ENCODE results near the gene PHF21B.

The PHF21B gene

GRCh38 chr22:44847380-44847779, 162.4 kb downstream of the PHF21B start:
- no peaks in the 10 kb centered on the region for H3K36me3 ChIP-seq (ENCODE audit: insufficient read depth, low read length)
- no peaks in the 10 kb centered on the region for H3K79me2 ChIP-seq (ENCODE audit: insufficient read depth, low read length)
- H3K9me2 ChIP-seq (ENCODE audit: low read depth, low read length), result no peaks in the 10 kb centered on the region
- H2AFZ ChIP-seq (ENCODE audit: low read length), result no peak overlapping the region
- H3K9me3 ChIP-seq (ENCODE audit: low read length), result no peaks in the 10 kb centered on the region
- no peaks in the 10 kb centered on the region for H4K20me1 ChIP-seq (ENCODE audit: insufficient read depth, low read length)
- peaks cover 3% of the 10 kb centered on the region; the same call in 1 of the 2 replicates for H3K27me3 ChIP-seq (ENCODE audit: insufficient read depth, low read length)
- TF ChIP-seq CTCF (IDR thresholded peaks at IDR 0.05; ENCODE audit: low read length) (no peak), EZH2 (IDR thresholded peaks at IDR 0.05; ENCODE audit: borderline replicate concordance, low read length) (no peak)
- no peak overlapping the region for H3K9ac ChIP-seq (ENCODE audit: low read length)
- no peaks in the 10 kb centered on the region for H3K4me1 ChIP-seq (ENCODE audit: insufficient read depth, low read length, severe bottlenecking)
- H3F3A ChIP-seq (ENCODE audit: insufficient read depth, low read length), result no peaks in the 10 kb centered on the region
- H3K4me2 ChIP-seq (ENCODE audit: low read length), result no peak overlapping the region
- H3K27ac ChIP-seq (ENCODE audit: low read depth, low read length, poor library complexity, severe bottlenecking), result no peak overlapping the region
- H3K4me3 ChIP-seq (ENCODE audit: low read depth, low read length, poor library complexity, severe bottlenecking), result no peak overlapping the region

- Histone ChIP-seq H3K79me2 (ENCODE audit: insufficient read depth, low read length) (no peaks in the 10 kb centered on the region), H3K27me3 (ENCODE audit: insufficient read depth, low read length) (peaks cover 3% of the 10 kb centered on the region; the same call in 1 of the 2 replicates), H3K27ac (ENCODE audit: low read depth, low read length, poor library complexity, severe bottlenecking) (no peak overlapping the region), H3K9me2 (ENCODE audit: low read depth, low read length) (no peaks in the 10 kb centered on the region), H3K9me3 (ENCODE audit: low read length) (no peaks in the 10 kb centered on the region), H3K36me3 (ENCODE audit: insufficient read depth, low read length) (no peaks in the 10 kb centered on the region), H3K4me3 (ENCODE audit: low read depth, low read length, poor library complexity, severe bottlenecking) (no peak overlapping the region), H4K20me1 (ENCODE audit: insufficient read depth, low read length) (no peaks in the 10 kb centered on the region), H3F3A (ENCODE audit: insufficient read depth, low read length) (no peaks in the 10 kb centered on the region), H3K4me2 (ENCODE audit: low read length) (no peak overlapping the region), H3K4me1 (ENCODE audit: insufficient read depth, low read length, severe bottlenecking) (no peaks in the 10 kb centered on the region), H3K9ac (ENCODE audit: low read length) (no peak overlapping the region), H2AFZ (ENCODE audit: low read length) (no peak overlapping the region)
- TF ChIP-seq CTCF (IDR thresholded peaks at IDR 0.05; ENCODE audit: low read length) (no peak), EZH2 (IDR thresholded peaks at IDR 0.05; ENCODE audit: borderline replicate concordance, low read length) (no peak)
Measured at GRCh38 chr22:44846726-44847275, 163.0 kb downstream of the PHF21B start.

- no peak overlapping the region for H3K27ac ChIP-seq (ENCODE audit: low read depth, low read length, poor library complexity, severe bottlenecking)
- no peaks in the 10 kb centered on the region for H3K36me3 ChIP-seq (ENCODE audit: insufficient read depth, low read length)
- H3K79me2 ChIP-seq (ENCODE audit: insufficient read depth, low read length), result no peaks in the 10 kb centered on the region
- H3K27me3 ChIP-seq (ENCODE audit: insufficient read depth, low read length), result peaks cover 3% of the 10 kb centered on the region; the same call in 1 of the 2 replicates
- no peaks in the 10 kb centered on the region for H4K20me1 ChIP-seq (ENCODE audit: insufficient read depth, low read length)
- no peak overlapping the region for H3K4me3 ChIP-seq (ENCODE audit: low read depth, low read length, poor library complexity, severe bottlenecking)
- no peaks in the 10 kb centered on the region for H3F3A ChIP-seq (ENCODE audit: insufficient read depth, low read length)
- no peaks in the 10 kb centered on the region for H3K9me2 ChIP-seq (ENCODE audit: low read depth, low read length)
- no peak overlapping the region for H2AFZ ChIP-seq (ENCODE audit: low read length)
- H3K4me1 ChIP-seq (ENCODE audit: insufficient read depth, low read length, severe bottlenecking), result no peaks in the 10 kb centered on the region
- no peaks in the 10 kb centered on the region for H3K9me3 ChIP-seq (ENCODE audit: low read length)
- H3K4me2 ChIP-seq (ENCODE audit: low read length), result no peak overlapping the region
- no peak for TF ChIP-seq EZH2 (IDR thresholded peaks at IDR 0.05; ENCODE audit: borderline replicate concordance, low read length)
- no peak for TF ChIP-seq CTCF (IDR thresholded peaks at IDR 0.05; ENCODE audit: low read length)
- no peak overlapping the region for H3K9ac ChIP-seq (ENCODE audit: low read length)
Measured at GRCh38 chr22:44845796-44846720, 163.7 kb downstream of the PHF21B start.
